Jurkat, Clone E6-1 (cell line): ENCODE results near the gene PCA3. TPM values are rescaled to one million over a fixed set of nuclear protein-coding genes. Genes with fewer than 3 reads are reported as not detected.
"Not testable (repeated sequence)": the region's sequence is repeated elsewhere in the genome, so short reads cannot be mapped to it uniquely, and the experiment has no call there.

Source experiments
- DNase-seq: peaks from one replicate; pipeline ENCODE4 v3.0.0-alpha.2; 2011; ENCODE audit warnings: low read depth, low spot score
- H3K4me3 ChIP-seq: 2 replicates; pipeline ENCODE4 v1.5.1; 2011; ENCODE audit warnings: mild to moderate bottlenecking, low read length, control low read depth, moderate library complexity
- polyA plus RNA-seq: library from polyadenylated mRNA; unstranded; fragments of >200 nt; gene quantifications from one replicate; pipeline ENCODE4 v1.2.1, GENCODE V29; 2012; ENCODE audit warnings: missing spikeins; ENCODE audit not compliant: insufficient read length, insufficient read depth

The PCA3 gene
- polyA plus RNA-seq, result not detected

DNA sequence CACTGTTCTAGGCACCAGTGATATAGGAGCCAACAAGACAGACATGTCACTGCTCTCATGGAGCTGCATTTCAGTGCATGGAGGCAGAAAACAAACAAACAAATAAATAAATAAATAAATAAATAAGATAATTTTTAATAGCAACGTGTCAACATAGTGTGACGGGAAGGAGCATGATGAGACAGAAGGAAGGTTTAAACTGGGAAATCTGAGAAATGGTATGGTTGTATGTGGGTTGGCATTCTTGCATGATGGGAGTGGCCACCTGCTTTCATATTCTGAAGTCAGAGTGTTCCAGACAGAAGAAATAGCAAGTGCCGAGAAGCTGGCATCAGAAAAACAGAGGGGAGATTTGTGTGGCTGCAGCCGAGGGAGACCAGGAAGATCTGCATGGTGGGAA lies at the start of gene PCA3:
Gene PCA3 (plus strand): TSS at position 301 of the 400 bp plus-strand sequence.
- H3K4me3 ChIP-seq, result no peak within 1 kb of the TSS
- DNase-seq, result no peak

DNA sequence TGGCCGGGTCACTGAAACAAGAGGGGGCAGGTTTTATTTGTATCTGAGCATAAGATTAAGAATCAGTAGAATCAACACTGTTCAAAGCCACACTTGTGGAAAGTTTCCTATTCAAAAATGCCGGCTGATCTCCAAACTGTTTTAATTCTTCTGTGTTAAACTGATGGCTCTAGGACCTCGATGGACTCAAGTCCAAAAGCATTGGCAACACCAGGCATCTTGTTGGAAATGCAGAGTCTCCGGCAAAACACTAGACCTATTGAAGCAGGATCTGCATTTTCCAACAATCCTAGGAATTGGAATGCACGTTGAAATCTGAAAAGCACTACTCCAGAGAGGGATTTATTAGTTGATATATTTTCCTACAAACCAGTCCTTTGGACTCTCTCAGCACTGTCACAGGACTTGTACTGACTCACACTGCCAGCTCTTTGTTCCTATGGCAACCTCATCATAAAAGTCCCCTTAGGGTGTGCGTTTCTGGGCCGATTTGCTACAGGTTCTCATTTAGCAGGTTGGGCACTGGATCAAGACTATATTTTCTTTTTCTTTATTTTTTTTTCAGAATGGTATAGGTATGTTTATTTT lies 48.1 kb upstream of the PCA3 start:
- no peak for DNase-seq
- no peak overlapping the region for H3K4me3 ChIP-seq

DNA sequence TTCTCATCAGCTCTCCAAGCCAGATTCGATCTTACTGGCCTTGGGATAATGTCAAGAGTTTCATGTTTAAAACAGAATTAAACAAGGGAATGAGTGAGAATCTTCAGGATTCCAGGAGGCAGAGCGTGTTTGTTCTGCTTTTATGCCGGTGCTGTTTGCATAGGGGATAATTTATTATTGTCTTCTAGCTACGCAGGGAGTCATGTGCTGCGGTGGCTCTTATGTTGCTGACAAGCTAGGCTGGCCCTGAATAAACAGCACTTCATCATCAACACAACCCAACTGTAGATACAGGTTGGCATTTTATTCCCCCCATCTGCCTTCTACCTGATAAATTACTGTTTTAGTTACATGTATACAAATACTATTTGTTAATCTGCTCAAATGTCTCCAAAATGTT lies 47.1 kb upstream of the PCA3 start:
- H3K4me3 ChIP-seq, result no peak overlapping the region
- DNase-seq, result no peak

DNA sequence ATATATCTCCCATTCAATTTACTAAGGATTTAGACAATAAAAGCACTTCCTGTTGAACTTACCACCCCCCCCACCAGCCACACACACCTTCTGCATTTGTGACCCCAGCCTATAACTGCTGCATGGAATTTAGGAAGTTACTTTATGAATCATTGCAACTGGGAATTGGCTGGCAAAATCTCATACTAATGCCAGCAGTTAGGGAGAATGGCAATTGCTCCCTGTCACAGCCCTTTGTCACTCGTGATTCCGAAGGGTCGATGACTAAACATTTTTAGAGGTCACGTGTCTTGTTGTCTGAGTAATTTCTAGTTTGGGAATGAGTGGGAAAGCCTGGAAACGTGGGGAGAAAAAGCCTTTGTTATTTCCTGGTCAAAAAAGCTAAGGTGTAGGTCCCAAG lies 46.6 kb upstream of the PCA3 start:
- no peak overlapping the region for H3K4me3 ChIP-seq
- no peak for DNase-seq

DNA sequence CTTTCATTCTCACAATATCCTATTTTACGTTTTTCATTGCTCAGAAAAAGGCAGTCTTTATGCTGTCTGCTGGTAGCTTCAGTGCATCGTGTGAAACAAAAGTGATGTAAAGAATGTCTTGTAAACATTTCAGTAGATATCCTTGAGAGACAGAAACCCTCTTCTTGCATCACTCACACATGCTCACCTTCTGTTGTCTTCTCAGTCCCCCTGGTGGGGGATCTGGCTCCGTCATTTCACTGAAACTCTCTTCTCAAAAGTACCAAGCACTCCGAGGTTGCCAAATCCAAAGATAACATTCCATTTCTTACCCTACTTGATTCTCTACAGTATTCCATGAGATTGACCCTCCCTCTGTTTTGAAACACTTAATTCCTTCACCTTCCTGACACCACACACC lies 46.1 kb upstream of the PCA3 start:
- peak; percentile 3 for DNase-seq
- H3K4me3 ChIP-seq, result no peak overlapping the region

DNA sequence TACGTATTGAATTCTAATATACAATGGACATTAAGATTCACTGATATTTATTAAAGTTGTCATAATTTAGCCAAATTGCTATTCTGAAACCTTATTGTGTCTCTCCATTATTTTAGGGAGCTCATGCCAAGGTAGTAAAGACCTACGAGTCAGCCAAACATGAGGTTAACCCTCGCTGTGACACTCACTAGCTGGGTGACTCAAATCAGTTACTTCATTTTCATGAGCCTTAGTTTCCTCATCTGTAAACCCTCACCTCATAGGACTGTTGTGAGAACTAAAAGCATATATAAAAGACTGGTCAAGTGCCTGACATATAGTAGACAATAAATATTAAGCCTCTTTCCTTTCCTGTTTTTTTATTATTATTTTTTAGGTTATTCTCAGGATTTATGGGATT lies 44.0 kb upstream of the PCA3 start:
- no peak overlapping the region for H3K4me3 ChIP-seq
- no peak for DNase-seq

DNA sequence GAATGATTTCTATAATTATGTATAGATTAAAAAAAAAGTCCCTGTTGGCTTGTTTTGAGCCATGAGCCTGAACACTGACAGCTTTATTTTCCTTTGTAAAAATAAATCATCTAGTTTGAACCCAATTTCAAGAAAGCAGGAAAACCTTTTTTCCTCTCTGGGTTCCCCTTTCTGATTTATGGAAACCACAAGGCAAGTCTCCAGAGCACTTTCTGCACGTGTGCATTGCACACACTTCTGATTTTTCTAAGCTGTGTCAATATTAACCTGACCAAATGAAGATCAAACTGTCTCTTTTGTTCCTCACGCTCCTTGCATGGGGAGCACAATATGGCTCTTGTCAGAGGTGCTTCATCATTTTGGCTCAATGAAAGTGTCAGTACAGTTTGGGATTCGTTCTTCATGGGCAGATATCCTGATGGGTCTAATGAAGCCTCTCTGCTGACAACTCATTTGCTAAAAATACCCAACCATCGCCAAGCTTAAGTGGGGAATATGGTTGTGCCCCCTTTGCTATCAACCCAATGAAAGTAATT lies 39.2 kb upstream of the PCA3 start:
- no peak for DNase-seq
- H3K4me3 ChIP-seq, result no peak overlapping the region

DNA sequence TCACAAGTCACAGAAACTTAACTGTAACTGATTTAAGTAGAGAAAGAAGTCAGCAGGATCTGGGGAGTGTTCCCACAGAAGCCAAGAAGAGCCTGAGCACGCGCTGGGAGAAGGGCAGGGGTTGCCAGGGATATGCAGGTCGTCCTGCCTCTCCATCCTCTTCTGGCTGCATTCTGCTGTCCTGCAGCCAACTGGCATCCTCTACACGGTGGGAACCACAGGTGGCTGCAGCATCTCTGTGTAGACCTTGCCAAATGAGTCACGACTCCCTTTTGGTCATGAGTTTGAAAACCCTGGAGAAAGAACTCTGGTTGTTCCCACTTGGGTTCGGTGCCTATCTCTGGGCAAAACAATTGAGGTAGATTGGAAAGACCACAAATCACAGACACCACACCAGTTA lies 38.4 kb upstream of the PCA3 start:
- H3K4me3 ChIP-seq, result no peak overlapping the region

DNA sequence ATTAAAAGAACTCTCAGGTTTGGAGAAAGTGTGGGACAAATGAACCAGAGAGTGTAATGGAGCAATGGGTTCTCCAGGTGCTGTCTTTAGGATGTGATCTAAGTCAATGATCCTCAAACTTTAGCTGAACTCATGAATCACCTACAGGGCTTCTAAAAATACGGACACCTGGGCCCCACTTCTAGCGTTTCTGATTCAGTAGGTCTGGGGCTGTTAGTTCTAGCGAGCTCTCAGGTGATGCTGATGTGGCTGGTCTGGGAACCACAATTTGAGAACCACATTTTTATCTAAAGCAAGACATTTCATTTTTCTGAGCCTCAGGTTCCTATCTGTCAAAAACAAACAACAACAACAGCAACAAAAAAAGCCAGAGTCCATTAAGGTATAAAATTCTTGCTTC lies 35.1 kb upstream of the PCA3 start:
- DNase-seq, result no peak
- H3K4me3 ChIP-seq, result no peak overlapping the region

More for the DNA sequence above, 38.4 kb upstream of the PCA3 start:
- no peak for DNase-seq

DNA sequence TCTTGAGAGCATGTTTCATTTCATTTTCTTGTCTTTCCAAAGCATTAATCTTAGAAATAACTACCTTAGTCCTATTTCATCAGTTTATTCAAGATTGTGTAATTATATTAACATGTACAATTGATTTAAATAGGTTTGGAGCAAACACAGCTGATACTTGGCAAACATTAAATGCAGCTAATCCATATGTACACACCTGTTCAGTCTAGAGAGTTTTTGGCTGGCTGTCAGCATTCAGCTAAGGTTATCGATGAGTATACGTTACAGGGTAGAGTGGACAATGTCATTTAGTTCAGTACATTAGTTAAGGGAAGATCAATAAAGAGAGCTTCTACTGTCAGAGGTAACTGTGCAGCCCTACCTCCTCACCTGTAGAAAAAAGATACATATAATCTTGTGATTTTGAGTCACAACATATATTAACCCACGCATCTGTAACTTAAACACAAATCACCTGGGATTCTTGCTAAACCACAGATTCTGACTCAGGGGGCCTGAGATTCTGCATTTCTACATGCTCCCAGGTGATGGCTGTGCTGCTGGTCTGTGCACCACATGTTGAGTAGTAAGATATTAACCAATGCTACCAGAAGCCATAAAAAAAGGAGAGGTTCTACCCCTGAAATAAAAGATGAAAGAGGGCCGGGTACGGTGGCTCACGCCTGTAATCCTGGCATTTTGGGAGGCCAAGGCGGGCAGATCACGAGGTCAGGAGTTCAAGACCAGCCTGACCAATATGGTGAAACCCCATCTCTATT lies 34.1 kb upstream of the PCA3 start:
- H3K4me3 ChIP-seq, result no peak overlapping the region
- no peak for DNase-seq

DNA sequence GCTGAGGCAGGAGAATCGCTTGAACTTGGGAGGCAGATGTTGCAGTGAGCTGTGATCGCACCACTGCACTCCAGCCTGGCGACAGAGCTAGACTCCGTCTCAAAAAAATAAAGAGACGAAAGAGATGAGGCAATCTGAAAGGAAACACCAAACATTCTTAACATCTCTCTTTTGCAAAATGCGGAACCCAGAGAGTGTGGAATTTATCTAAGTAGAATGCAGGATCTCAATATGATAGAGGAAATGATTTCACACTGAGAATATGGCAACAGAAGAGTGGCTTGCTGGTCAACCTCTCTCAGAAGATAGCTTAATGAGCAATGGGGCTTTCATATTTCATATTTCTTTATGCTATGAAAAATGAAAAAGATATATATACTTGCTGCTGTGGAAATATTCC lies 33.4 kb upstream of the PCA3 start:
- no peak for DNase-seq

DNA sequence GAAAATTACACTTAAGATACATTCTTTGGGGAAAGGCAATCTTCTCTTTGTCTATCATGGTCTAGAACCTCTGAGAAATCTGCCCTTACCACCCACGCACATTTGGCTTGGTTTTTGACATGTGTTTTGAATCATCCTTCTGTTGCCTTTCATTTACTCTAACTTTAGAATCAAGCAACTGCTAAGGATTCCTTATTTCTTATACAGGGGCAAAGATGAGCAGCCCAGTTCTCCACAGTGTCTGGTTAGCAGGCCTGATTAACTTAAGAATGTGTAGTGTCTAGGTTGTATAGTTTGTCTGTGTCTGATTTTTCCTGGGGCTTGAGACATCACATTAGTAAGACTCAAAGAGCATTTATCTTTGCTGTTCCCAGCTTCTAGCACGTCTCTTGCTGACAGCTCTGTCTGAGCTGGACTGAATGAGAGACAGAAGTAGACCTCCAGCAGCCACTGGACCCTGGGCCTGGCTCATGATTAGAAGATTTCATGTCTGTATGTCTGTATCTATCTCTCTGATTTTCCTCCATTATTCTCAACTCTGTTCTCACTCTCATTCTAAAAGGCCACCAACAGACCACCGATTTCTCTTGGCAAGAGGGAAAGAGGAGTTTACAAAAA lies 31.8 kb upstream of the PCA3 start:
- no peak overlapping the region for H3K4me3 ChIP-seq
- DNase-seq, result no peak

More for the DNA sequence above, 33.4 kb upstream of the PCA3 start:
- H3K4me3 ChIP-seq, result no peak overlapping the region

DNA sequence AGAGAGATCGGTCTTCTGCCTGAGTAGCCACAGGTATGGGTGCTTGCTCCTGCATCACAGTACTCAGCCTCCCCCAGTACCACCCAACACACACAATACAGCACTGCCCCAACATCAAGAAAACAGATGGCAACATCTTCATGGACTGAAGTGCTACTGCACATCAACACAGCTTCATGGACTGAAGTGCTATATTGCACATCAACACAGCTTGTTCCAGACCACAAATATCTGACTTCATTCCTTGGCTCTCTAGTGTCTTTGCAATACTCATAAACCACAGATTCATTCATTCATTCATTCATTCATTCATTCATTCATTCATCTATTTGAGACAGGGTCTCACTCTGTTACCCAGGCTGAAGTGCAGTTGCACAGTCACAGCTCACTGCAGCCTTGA lies 31.1 kb upstream of the PCA3 start:
- H3K4me3 ChIP-seq, result no peak overlapping the region
- no peak for DNase-seq

DNA sequence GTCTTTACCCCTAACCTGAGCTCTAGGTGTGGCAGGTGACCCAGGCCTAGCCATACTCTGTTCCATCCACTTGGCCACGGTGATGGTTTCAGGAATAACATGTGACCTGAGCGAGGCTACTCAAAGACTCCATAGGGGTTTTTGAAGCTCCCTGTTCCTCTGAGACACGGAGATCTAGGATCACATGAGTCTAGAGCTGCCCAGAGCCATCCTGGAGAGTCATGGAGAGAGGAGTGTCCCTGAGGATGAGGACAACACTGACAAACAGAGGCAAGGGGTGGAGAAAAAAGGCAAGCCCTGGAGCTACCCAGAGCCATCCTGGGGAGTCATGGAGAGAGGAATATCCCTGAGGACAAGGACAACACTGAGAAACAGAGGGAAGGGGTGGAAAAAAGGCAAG lies 29.5 kb upstream of the PCA3 start:
- no peak overlapping the region for H3K4me3 ChIP-seq
- no peak for DNase-seq

DNA sequence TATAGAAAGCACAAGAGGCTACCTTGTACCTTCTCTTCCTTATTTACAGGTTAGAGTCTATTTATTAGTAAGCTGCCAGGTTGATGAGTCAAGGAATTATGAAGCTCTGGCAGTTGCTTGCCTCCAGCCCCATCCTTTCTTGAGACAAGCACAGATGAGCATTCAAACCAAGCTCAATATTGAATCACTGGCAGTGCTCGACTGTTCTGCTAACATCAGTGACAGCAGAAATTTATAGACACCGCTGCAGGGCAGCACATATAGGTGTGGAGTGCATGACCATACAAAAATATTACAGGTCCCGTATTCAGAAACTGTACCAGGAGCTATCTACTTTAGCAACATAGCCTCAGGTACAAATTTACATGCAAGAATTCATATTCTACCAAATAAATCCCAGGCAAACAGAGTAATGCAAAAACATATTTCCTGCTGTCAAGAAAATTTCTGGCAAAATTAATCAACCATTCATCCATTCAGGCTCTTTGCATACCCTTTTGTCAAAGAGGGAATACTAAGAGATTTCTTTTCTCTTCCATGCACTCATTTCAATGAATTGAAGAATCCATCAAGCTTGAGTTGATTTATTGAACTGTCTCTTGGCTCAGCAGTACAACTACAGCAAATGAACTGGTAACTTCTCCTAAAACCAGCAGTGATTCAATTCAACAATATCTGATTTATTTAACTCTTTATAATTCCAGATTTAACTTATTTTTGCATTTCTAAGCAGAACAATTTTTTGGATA lies 26.9 kb upstream of the PCA3 start:
- H3K4me3 ChIP-seq, result no peak overlapping the region
- no peak for DNase-seq

DNA sequence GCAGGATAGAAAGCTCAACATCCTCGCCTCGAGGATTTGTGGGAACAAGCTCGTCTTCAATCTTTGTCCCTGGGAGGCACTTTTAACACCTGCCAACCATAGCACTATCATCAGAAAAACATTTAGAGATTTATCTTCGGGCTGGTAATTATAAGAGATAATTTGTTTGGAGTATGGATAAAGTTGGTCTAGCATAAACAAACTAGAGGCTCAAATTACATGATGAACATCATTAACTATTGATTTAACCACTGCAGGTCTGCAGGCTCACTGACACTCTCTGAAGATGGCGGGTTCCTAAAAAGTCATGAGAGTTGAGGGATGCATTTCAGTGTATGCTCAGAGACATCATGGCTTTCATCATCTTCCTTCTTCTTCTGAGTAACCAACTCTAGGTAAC lies 25.8 kb upstream of the PCA3 start:
- DNase-seq, result no peak
- no peak overlapping the region for H3K4me3 ChIP-seq

DNA sequence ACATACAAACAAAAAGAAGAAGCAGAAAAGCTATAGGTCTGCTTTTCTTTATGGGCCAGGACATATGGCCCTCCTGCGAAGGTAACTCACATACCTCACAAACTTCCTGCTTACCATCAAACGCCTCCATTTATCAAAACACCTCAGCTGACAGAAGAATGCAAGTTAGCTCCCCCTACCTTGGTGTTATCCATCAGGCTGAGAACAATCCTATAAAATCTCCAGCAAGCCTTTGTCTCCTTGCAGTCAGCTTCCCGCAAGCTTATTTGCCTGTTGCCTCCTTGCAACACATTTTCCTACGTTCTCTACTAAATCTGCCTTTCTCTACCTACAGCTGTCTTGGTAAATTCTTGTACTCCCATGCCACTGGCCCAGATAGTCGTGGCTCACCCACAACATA lies 22.7 kb upstream of the PCA3 start:
- no peak overlapping the region for H3K4me3 ChIP-seq
- DNase-seq, result no peak

DNA sequence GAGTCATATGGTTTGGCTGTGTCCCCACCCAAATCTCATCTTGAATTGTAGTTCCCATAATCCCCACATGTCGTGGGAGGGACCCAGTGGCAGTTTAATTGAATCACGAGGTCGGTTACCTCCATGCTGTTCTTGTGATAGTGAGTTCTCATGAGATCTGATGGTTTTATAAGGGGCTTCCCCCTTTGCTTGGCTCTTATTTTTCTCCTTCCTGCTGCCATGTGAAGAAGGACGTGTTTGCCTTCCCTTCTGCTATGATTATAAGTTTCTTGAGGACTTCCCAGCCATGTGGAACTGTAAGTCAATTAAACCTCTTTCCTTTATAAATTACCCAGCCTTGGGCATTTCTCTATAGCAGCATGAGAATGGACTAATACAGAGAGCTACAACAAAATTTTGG lies 21.3 kb upstream of the PCA3 start:
- not testable (repeated sequence) for DNase-seq, H3K4me3 ChIP-seq

DNA sequence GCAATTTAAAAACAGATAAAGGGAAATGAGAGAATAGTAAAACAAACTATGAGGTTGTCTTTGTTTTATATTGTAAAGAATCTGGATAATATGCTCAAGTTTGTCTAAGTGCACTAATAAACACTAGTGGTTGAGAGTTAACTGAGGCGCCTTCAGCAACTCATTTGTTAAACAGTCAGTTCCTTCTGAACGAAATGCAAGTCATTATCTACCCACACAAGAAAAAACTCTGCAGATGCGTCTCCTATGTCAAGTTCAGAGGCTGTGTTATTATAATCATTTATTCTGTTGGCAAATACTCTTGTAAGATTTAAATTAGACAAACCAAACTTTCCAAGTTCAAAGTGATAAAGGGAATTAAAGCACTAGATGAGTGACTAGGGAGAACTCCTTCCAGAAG lies 20.3 kb upstream of the PCA3 start:
- DNase-seq, result no peak

DNA sequence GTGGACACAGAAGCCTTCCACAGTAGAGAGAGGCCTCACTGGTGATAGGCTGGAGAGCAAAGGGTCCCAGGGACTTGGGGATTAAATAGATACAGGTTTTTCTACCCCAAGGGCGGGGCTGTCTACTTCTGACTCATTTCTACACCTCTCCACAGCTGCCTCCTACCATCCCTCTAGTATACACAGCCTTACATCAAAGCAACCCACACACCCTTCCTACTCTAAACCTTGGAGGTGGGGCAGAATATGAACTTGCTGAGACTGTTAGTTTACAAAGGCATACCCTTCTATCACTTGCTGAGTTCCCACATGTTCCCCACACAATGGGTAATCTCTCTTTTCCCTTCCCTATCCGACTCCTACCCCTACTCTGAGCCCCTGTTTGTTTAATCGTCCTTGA lies 19.9 kb upstream of the PCA3 start:
- no peak for DNase-seq
- H3K4me3 ChIP-seq, result no peak overlapping the region

More for the DNA sequence above, 20.3 kb upstream of the PCA3 start:
- H3K4me3 ChIP-seq, result no peak overlapping the region
